OCI-M2 (cell line): ENCODE data around the gene IL26.

ENCODE experiments used
- DNase-seq: peaks from one replicate; lab custom pipeline; 2025; ENCODE audit not compliant: unreplicated experiment; lab: John Stamatoyannopoulos, UW

The IL26 gene

DNA sequence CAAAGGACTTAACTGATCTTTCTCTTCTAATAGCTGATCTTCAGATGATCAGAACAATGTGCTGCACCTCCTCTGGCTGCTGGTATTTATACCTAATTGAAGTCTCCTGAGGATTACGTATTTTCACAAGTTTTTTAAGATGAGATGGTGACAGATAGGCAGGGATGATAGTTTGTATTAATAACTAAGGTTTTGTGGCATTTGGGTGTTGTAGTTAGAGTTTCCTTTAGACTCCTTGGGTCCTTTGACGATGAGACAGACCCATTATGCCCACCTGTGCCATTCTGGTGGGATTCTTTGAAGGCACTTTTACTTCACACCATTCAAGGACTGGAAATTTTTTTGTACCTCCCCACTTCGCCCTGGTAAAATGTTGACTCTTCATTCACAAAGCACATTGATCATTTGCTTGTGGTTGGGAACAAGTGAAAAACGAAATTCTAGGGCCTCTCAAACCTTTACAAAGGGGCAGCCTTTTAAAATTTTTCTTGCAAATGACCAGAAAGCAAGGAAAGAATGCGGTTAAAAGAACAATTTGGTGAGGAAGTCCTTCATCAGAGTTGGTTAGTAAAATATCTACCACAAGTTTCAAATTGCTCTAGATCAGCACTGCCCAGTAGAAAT lies 65.8 kb downstream of the IL26 start, which contains the start of gene IFNG:
Gene IFNG, minus strand, starts transcription at position 60 of the 624 bp plus-strand sequence. CDS start 125 bp downstream, outside the sequence.
- no peak for DNase-seq

DNA sequence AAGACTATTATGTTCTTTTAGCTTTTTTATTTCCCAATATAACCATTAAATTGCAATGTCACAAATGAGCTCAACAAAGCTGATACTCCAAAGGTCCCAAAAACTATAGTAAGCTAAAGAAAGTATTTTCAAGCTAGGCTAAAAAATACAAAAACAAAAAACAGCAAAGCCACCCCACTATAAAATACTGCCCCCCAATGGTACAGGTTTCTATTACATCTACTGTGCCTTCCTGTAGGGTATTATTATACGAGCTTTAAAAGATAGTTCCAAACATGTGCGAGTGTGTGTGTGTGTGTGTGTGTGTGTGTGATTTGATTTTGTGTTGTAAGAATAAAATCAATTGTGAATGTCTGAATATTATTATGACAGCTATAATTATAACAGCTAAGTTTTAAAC lies 67.2 kb downstream of the IL26 start:
- peak; percentile 4 for DNase-seq

DNA sequence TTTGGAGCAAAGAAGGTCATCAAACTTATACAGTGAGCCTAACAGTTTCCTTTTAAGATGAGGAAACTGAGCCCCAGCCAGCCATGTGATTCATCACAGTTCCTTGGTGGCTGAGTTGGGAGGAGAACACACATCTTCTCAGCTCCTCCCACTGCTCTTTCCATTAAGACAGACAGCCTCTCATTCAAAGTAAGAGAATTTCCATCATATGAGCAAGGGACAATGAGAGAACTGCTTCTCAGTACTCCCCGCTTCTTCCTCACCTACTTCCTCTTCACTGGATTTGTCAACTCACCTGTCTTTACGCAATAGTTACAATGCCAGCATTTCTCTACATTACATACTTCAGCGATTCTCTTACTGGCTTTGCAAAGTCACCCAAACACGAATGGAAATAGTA lies 68.2 kb downstream of the IL26 start:
- DNase-seq: no peak

DNA sequence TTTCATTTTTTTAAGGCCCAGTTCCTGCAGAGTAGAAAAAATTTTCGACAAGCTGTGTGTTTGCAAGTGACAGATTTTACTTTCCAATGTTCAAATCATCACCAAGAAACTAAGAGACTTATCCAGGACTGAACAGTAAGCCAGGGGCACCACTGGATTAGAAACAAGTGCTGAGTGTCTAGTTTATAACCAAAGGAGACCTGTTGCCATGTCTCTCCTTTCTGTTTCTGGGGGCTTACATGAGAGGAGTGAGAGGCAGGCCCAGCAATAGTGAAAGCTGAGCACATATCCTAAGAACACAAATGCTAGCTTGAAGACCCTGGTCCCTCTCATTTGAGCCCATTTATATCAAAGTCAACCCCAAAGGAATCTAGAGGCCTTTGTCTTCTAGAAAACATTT lies 69.0 kb downstream of the IL26 start:
- DNase-seq: no peak

DNA sequence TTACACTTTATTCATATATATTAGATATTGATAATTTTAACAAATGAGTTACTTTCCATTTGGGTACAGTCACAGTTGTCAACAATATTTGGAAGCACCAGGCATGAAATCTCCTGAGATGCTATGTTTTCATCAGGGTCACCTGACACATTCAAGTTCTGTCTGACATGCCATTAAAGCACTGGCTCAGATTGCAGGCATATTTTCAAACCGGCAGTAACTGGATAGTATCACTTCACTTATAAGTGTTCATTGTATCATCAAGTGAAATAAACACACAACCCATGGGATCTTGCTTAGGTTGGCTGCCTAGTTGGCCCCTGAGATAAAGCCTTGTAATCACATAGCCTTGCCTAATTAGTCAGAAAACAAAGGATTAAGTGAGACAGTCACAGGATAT lies 70.8 kb downstream of the IL26 start:
- DNase-seq: no peak
